ENCODE data around the gene ONECUT3. TPM values are rescaled to one million over a fixed set of nuclear protein-coding genes. Genes with fewer than 3 reads are reported as not detected.

The ONECUT3 gene
- total and polyA plus RNA-seq, 9 of the 15 experiments (the other 6 are each of a cell fraction or from before 2014, with no cell fraction given): not detected

DNA sequence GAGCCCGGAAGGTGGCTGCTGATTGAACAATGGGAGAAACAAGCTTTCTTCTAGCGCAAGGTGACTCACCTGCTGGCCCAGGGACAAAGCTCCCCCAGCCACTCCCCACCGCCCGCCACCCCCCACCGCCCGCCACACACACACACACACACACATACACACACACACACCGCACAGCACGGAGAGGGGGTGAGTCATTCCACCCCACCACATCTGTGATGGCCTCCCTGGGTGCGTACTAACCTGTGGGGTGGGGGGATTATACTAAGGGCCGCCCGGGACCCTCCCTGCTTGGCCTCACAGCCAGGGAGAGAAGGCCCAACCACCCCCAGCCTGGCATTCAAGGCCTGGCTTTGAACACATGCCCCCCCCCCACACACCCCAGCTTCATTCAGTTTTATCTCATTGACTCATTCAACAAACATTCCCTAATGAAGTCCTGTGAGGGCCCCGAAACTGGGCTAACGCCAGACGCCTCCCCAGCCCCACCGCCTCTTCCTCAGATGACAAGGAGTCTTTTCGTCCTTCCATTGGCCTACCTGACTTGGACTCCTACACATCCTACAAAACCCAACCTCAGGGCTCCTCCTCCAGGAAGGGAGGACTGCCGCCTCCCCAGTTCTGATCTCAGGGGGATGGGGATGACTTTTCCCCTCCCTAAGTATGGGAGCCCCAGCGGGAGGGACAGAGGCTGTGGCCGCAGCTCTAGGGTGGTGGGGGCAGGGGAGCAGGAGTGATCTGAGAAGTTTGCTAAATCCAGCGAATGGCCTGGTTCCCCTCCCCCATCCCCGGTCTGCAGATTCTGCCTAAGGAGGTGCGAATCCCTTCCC lies 5.8 kb upstream of the ONECUT3 start (continued):
- no peak for TF ChIP-seq ZNF184 (CRISPR knock-in tag; IDR thresholded peaks at IDR 0.05)
- no peak for TF ChIP-seq SP2 (IDR thresholded peaks at IDR 0.05; ENCODE audit: extremely low read depth, low read depth, low read length, poor library complexity, severe bottlenecking)
- TF ChIP-seq EHMT2 (IDR thresholded peaks at IDR 0.05): 0 out of 2 replicates have a peak, but pooled peaks have one; percentile 38
- no peak for TF ChIP-seq ZC3H8 (IDR thresholded peaks at IDR 0.05)
- no peak for TF ChIP-seq MEIS2 (IDR thresholded peaks at IDR 0.05; ENCODE audit: partially characterized antibody)
- no peak for TF ChIP-seq RB1 (IDR thresholded peaks at IDR 0.05; ENCODE audit: low read depth)
- TF ChIP-seq NCOR1 (IDR thresholded peaks at IDR 0.05): no peak; the same call in none of the 2 replicates
- TF ChIP-seq, protein P1, sequence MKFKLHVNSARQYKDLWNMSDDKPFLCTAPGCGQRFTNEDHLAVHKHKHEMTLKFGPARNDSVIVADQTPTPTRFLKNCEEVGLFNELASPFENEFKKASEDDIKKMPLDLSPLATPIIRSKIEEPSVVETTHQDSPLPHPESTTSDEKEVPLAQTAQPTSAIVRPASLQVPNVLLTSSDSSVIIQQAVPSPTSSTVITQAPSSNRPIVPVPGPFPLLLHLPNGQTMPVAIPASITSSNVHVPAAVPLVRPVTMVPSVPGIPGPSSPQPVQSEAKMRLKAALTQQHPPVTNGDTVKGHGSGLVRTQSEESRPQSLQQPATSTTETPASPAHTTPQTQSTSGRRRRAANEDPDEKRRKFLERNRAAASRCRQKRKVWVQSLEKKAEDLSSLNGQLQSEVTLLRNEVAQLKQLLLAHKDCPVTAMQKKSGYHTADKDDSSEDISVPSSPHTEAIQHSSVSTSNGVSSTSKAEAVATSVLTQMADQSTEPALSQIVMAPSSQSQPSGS (CRISPR knock-in tag; IDR thresholded peaks at IDR 0.05): no peak
- TF ChIP-seq, protein P2, sequence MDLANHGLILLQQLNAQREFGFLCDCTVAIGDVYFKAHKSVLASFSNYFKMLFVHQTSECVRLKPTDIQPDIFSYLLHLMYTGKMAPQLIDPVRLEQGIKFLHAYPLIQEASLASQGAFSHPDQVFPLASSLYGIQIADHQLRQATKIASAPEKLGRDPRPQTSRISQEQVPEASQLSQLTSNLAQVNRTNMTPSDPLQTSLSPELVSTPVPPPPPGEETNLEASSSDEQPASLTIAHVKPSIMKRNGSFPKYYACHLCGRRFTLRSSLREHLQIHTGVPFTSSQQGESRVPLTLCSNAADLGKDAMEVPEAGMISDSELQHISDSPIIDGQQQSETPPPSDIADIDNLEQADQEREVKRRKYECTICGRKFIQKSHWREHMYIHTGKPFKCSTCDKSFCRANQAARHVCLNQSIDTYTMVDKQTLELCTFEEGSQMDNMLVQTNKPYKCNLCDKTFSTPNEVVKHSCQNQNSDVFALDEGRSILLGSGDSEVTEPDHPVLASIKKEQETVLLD (IDR thresholded peaks at IDR 0.05): no peak; the same call in 1 of the 2 replicates
- TF ChIP-seq RFX5 (IDR thresholded peaks at IDR 0.05; ENCODE audit: low read depth, low read length): no peak
- TF ChIP-seq, protein P3, sequence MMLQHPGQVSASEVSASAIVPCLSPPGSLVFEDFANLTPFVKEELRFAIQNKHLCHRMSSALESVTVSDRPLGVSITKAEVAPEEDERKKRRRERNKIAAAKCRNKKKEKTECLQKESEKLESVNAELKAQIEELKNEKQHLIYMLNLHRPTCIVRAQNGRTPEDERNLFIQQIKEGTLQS (IDR thresholded peaks at IDR 0.05): peak; percentile 95
- TF ChIP-seq, protein P3 (CRISPR knock-in tag; conservative IDR thresholded peaks at IDR 0.05): no peak; the same call in 1 of the 2 replicates
- no peak for TF ChIP-seq CBX2 (IDR thresholded peaks at IDR 0.05; ENCODE audit: insufficient read depth, low read length, poor library complexity, severe bottlenecking)
- peak; percentile 37; the same call in 1 of the 2 replicates for TF ChIP-seq PHF21A (IDR thresholded peaks at IDR 0.05; ENCODE audit: borderline replicate concordance, low read depth)
- TF ChIP-seq, protein P4, sequence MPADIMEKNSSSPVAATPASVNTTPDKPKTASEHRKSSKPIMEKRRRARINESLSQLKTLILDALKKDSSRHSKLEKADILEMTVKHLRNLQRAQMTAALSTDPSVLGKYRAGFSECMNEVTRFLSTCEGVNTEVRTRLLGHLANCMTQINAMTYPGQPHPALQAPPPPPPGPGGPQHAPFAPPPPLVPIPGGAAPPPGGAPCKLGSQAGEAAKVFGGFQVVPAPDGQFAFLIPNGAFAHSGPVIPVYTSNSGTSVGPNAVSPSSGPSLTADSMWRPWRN (IDR thresholded peaks at IDR 0.05; ENCODE audit: low read depth): no peak
- TF ChIP-seq ZNF695 (CRISPR knock-in tag; IDR thresholded peaks at IDR 0.05): no peak
- TF ChIP-seq ZBED1 (IDR thresholded peaks at IDR 0.05): no peak
- TF ChIP-seq NFIX (CRISPR knock-in tag; IDR thresholded peaks at IDR 0.05; ENCODE audit: low read depth): no peak
- no peak for TF ChIP-seq SRSF1 (IDR thresholded peaks at IDR 0.05; ENCODE audit: low read depth, low read length)
- TF ChIP-seq SIN3A (IDR thresholded peaks at IDR 0.05; ENCODE audit: borderline replicate concordance in 2 of 2, control insufficient read depth in 1 of 2, low read depth in 2 of 2, low read length in 2 of 2): 0 out of 4 replicates have a peak, but pooled peaks of 1 of the 2 experiments have one; percentile 27
- peak; percentile 46; the same call in 1 of the 2 replicates for TF ChIP-seq ATF7 (IDR thresholded peaks at IDR 0.05)
- TF ChIP-seq, protein P5, sequence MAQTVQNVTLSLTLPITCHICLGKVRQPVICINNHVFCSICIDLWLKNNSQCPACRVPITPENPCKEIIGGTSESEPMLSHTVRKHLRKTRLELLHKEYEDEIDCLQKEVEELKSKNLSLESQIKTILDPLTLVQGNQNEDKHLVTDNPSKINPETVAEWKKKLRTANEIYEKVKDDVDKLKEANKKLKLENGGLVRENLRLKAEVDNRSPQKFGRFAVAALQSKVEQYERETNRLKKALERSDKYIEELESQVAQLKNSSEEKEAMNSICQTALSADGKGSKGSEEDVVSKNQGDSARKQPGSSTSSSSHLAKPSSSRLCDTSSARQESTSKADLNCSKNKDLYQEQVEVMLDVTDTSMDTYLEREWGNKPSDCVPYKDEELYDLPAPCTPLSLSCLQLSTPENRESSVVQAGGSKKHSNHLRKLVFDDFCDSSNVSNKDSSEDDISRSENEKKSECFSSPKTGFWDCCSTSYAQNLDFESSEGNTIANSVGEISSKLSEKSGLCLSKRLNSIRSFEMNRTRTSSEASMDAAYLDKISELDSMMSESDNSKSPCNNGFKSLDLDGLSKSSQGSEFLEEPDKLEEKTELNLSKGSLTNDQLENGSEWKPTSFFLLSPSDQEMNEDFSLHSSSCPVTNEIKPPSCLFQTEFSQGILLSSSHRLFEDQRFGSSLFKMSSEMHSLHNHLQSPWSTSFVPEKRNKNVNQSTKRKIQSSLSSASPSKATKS (CRISPR knock-in tag; IDR thresholded peaks at IDR 0.05): no peak
